Neural progenitor cell (in vitro differentiated cells): ENCODE measurements around the gene PXDC1.

ENCODE experiments used
- EZH2 ChIP-seq: fragments of 200-600 bp; sonication (generic); IDR thresholded peaks from 2 replicates; pipeline ENCODE4 v1.6.1; 2017; ENCODE audit warnings: antibody characterized with exemption, mild to moderate bottlenecking, moderate library complexity
- EZH2phosphoT487 ChIP-seq: fragments of 200-600 bp; sonication (generic); IDR thresholded peaks from 2 replicates; pipeline ENCODE4 v1.6.1; 2017; ENCODE audit warnings: antibody characterized with exemption
- TF ChIP-seq, protein P1 (sequence below): fragments of 200-600 bp; sonication (generic); IDR thresholded peaks from 2 replicates; pipeline ENCODE4 v1.5.1; 2017; ENCODE audit warnings: antibody characterized with exemption, mild to moderate bottlenecking

DNA sequence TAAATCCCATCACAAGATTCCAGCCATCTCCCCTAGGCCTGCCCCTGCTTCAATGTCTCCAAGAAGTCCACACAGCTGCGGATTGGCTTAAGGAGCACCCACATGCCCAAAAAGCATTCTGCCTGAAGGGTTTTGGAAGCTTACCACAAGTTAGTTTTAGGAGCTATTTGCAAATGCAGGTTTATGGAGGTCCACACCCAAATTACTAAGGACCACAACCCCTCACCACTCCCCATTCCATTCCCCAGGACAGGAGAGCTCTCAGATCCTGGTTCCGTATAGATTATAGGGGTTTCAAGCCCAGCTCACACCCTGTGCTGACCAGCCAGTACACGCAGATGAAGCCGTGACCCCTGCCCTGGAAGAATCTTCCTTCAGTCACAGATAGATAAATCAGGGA lies 24.3 kb upstream of the PXDC1 start:
- TF ChIP-seq, protein P1, sequence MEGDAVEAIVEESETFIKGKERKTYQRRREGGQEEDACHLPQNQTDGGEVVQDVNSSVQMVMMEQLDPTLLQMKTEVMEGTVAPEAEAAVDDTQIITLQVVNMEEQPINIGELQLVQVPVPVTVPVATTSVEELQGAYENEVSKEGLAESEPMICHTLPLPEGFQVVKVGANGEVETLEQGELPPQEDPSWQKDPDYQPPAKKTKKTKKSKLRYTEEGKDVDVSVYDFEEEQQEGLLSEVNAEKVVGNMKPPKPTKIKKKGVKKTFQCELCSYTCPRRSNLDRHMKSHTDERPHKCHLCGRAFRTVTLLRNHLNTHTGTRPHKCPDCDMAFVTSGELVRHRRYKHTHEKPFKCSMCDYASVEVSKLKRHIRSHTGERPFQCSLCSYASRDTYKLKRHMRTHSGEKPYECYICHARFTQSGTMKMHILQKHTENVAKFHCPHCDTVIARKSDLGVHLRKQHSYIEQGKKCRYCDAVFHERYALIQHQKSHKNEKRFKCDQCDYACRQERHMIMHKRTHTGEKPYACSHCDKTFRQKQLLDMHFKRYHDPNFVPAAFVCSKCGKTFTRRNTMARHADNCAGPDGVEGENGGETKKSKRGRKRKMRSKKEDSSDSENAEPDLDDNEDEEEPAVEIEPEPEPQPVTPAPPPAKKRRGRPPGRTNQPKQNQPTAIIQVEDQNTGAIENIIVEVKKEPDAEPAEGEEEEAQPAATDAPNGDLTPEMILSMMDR = no peak
- no peak for TF ChIP-seq EZH2
- TF ChIP-seq EZH2phosphoT487 = no peak
